Breast epithelium (tissue), 3 donors: Measurements from ENCODE around the gene POPDC3.

ENCODE experiments used
- CTCF ChIP-seq, 3 donors: fragments of 450-650 bp; IDR thresholded peaks; one replicate each; pipeline ENCODE4 v1.5.1; 2016 to 2017; ENCODE audit warnings: antibody characterized with exemption in 3 of 3, mild to moderate bottlenecking in 3 of 3, moderate library complexity in 3 of 3
- POLR2A ChIP-seq: fragments of 450-650 bp; IDR thresholded peaks from one replicate; pipeline ENCODE4 v1.6.1; 2016; ENCODE audit warnings: antibody characterized with exemption, mild to moderate bottlenecking, moderate library complexity
- POLR2AphosphoS5 ChIP-seq, 3 donors: sonication (generic); formaldehyde crosslinking; IDR thresholded peaks; one replicate each; pipeline ENCODE4 v1.6.1; 2017; ENCODE audit warnings: antibody characterized with exemption in 3 of 3

GRCh38 chr6:105137388-105137787 is 42.4 kb downstream of the POPDC3 start:
- TF ChIP-seq CTCF (IDR thresholded peaks at IDR 0.05) (no peak), POLR2AphosphoS5 (IDR thresholded peaks at IDR 0.05) (no peak), POLR2A (no peak)
